HepG2 (cell line): ENCODE data around the gene RSPRY1. TPM values are rescaled to one million over a fixed set of nuclear protein-coding genes. Genes with fewer than 3 reads are reported as not detected.

Experiments used
- ATAC-seq: fragments of 200-7000 bp; cut with Tn5 transposase; 3 replicates; pipeline ENCODE4 v1.9.1; 2020; ENCODE audit warnings: mild to moderate bottlenecking, moderate library complexity
- BruUV-seq: library from RNA; stranded (reverse); fragments of 400-500 nt; replicated peaks from 2 replicates; lab custom pipeline; 2021; lab: Mats Ljungman, UMichigan
- CTCF ChIA-PET: fragments of 300-600 bp; formaldehyde crosslinking; extraction: SDS; loops from one replicate; lab custom pipeline; 2021; ENCODE audit warnings: low total read pairs, inconsistent platforms, low intra/inter-chr PET ratio; lab: Yijun Ruan, JAX
- POLR2A ChIA-PET: fragments of 350-600 bp; sonication (Branson Sonifier 250); formaldehyde crosslinking; loops from one replicate; lab custom pipeline; 2020; ENCODE audit warnings: antibody characterized with exemption, inconsistent platforms; lab: Yijun Ruan, JAX
- DNase-seq: peaks from one replicate; pipeline ENCODE4 v3.0.0-alpha.2; 2015; ENCODE audit warnings: low spot score
- FAIRE-seq: peaks from 3 replicates; lab custom pipeline; 2011; peaks lifted over from hg19 to GRCh38; lab: Jason Lieb, UNC
- H2AFZ ChIP-seq: one replicate; pipeline ENCODE4 v1.6.1; 2011; ENCODE audit warnings: low read length, inconsistent platforms
- H3K27ac ChIP-seq: fragments of 300-600 bp; 3 replicates; pipeline ENCODE4 v1.8.0; 2011; ENCODE audit warnings: mixed run types, mild to moderate bottlenecking, mixed read lengths, low read length, inconsistent platforms; ENCODE audit not compliant: insufficient read depth; ENCODE audit errors: extremely low read length
- H3K27me3 ChIP-seq, 2 experiments: fragments of 200-600 bp in 1 of 2; 2 replicates in 1 of 2; 3 replicates in 1 of 2; pipeline versions ENCODE4 v1.6.0 to v1.8.0; 2011; ENCODE audit warnings: low read length in 2 of 2, mild to moderate bottlenecking in 2 of 2, moderate library complexity in 2 of 2, inconsistent platforms in 1 of 2; ENCODE audit not compliant: insufficient read depth in 2 of 2, control insufficient read depth in 1 of 2
- H3K36me3 ChIP-seq, 2 experiments: fragments of 200-600 bp in 1 of 2; replicated peaks in 1 of 2; 2 replicates in 1 of 2; 3 replicates in 1 of 2; pipeline versions ENCODE4 v1.5.1 to v1.8.0; 2011; ENCODE audit warnings: low read length in 2 of 2, inconsistent platforms in 1 of 2; ENCODE audit not compliant: insufficient read depth in 2 of 2, control insufficient read depth in 1 of 2
- H3K4me1 ChIP-seq: 2 replicates; pipeline ENCODE4 v1.5.1; 2012; ENCODE audit warnings: low read length, inconsistent platforms; ENCODE audit not compliant: insufficient read depth
- H3K4me2 ChIP-seq: 2 replicates; pipeline ENCODE4 v1.6.0; 2011; ENCODE audit warnings: low read depth, low read length, inconsistent platforms
- H3K4me3 ChIP-seq, 3 experiments: fragments of 200-600 bp in 1 of 3; sonication (generic), shearing (Covaris generic) in 1 of 3; replicated peaks in 1 of 3; 2 replicates each; pipeline ENCODE4 v1.5.1; 2011 to 2016; ENCODE audit warnings: low read length in 3 of 3, inconsistent platforms in 2 of 3, low read depth in 2 of 3, mild to moderate bottlenecking in 2 of 3, control low read depth in 1 of 3, mixed read lengths in 1 of 3; ENCODE audit not compliant: insufficient read depth in 1 of 3
- H3K79me2 ChIP-seq: one replicate; pipeline ENCODE4 v1.6.1; 2011; ENCODE audit warnings: low read length, inconsistent platforms; ENCODE audit not compliant: insufficient read depth
- H3K9ac ChIP-seq: 2 replicates; pipeline ENCODE4 v1.6.0; 2011; ENCODE audit warnings: mild to moderate bottlenecking, low read depth, low read length, inconsistent platforms; ENCODE audit not compliant: insufficient read depth
- H3K9me3 ChIP-seq: 2 replicates; pipeline ENCODE4 v1.5.1; 2012; ENCODE audit warnings: mild to moderate bottlenecking, low read length
- H4K20me1 ChIP-seq: 2 replicates; pipeline ENCODE4 v1.6.0; 2011; ENCODE audit warnings: inconsistent platforms, mild to moderate bottlenecking, low read length, moderate library complexity; ENCODE audit not compliant: insufficient read depth
- ATF6 ChIP-seq: sonication (generic); formaldehyde crosslinking; conservative IDR thresholded peaks from 2 replicates; pipeline ENCODE4 v1.4.0; 2020; ENCODE audit warnings: missing genetic modification reagents
- MAF1 ChIP-seq: sonication (generic); formaldehyde crosslinking; IDR thresholded peaks from 2 replicates; pipeline ENCODE4 v1.5.0; 2020; ENCODE audit warnings: missing genetic modification reagents, borderline replicate concordance
- MTF2 ChIP-seq: sonication (generic); formaldehyde crosslinking; IDR thresholded peaks from 2 replicates; pipeline ENCODE4 v1.5.0; 2020; ENCODE audit warnings: missing genetic modification reagents, borderline replicate concordance
- MYPOP ChIP-seq: sonication (generic); formaldehyde crosslinking; IDR thresholded peaks from 2 replicates; pipeline ENCODE4 v1.8.1; 2023; ENCODE audit warnings: mild to moderate bottlenecking, moderate library complexity, missing genetic modification reagents
- ZBTB21 ChIP-seq: sonication (generic); formaldehyde crosslinking; IDR thresholded peaks from 2 replicates; pipeline ENCODE4 v1.4.0; 2020; ENCODE audit warnings: missing genetic modification reagents
- ZBTB3 ChIP-seq: sonication (generic); formaldehyde crosslinking; IDR thresholded peaks from 2 replicates; pipeline ENCODE4 v1.4.0; 2020; ENCODE audit warnings: low read depth, mild to moderate bottlenecking, moderate library complexity, missing genetic modification reagents, borderline replicate concordance
- ZNF329 ChIP-seq: sonication (generic); formaldehyde crosslinking; IDR thresholded peaks from 2 replicates; pipeline ENCODE4 v1.9.0; 2021; ENCODE audit warnings: low read depth, mild to moderate bottlenecking, missing genetic modification reagents
- WGBS: methylation state at CpG from one replicate; pipeline ENCODE4 v1.1.6; 2017; ENCODE audit warnings: low lambda C conversion rate; 5-methylcytosine and 5-hydroxymethylcytosine counted together
- in situ Hi-C: cut with HindIII; loops from 2 replicates; pipeline ENCODE4 v1.10.0; 2017; ENCODE audit warnings: low pct_unique_long_range_greater_than_20kb; ENCODE audit not compliant: extremely low pct_ligation_motif_present
- intact Hi-C: fragments of 100-400 bp; cut with micrococcal nuclease; formaldehyde crosslinking; loops from one replicate; pipeline ENCODE4 v1.10.0; 2022; ENCODE audit not compliant: unreplicated experiment
- polyA plus RNA-seq, 8 experiments: library from polyadenylated mRNA; depleted of rRNA in 3 of 8; stranded (reverse) in 7 of 8; unstranded in 1 of 8; fragments of >200 nt; fragmentation: Illumina TruSeq in 4 of 8; extraction: Trizol in 4 of 8; gene quantifications; 2 replicates each; pipeline versions ENCODE4 v1.2.1 to v1.2.3, GENCODE V29; 2011 to 2016; ENCODE audit warnings: low read depth in 4 of 8, missing spikeins in 1 of 8, mixed read lengths in 1 of 8; ENCODE audit not compliant: insufficient read depth in 1 of 8
- total RNA-seq, 5 experiments: library from RNA; depleted of rRNA; stranded (reverse); fragments of >200 nt; fragmentation: Illumina TruSeq; extraction: Trizol; gene quantifications; 2 replicates each; pipeline ENCODE4 v1.2.3, GENCODE V29; 2016; ENCODE audit warnings: low read depth in 1 of 5

The RSPRY1 gene
- total and polyA plus RNA-seq, 2 of the 13 experiments (the other 11 are each of a cell fraction or from before 2014, with no cell fraction given): 53.4 to 61.0 TPM

GRCh38 chr16:57213462-57213861 is 27.3 kb downstream of the RSPRY1 start:
- H3K4me1 ChIP-seq: no peaks in the 10 kb centered on the region
- ATAC-seq (no peak), DNase-seq (no peak), FAIRE-seq (no peak)
- no peak overlapping the region for H3K9ac ChIP-seq
- H2AFZ ChIP-seq: no peak overlapping the region
- H3K36me3 ChIP-seq: peaks cover 47 to 84% of the 10 kb centered on the region in 2 experiments
- no peaks in the 10 kb centered on the region for H4K20me1 ChIP-seq
- no peak overlapping the region for H3K27ac ChIP-seq
- H3K4me2 ChIP-seq: no peak overlapping the region
- 100% methylated on average over 1 of the region's 1 CpG for WGBS
- ChIA-PET POLR2A (interaction anchor here (1.1 kb wide), 1 partner anchor 28 kb away, joined by 3 read pairs; no protein-coding TSS in a partner anchor), CTCF (no interaction called here)
- no peaks in the 10 kb centered on the region for H3K27me3 ChIP-seq
- no TSS peak for BruUV-seq
- no peaks in the 10 kb centered on the region for H3K79me2 ChIP-seq
- H3K9me3 ChIP-seq: no peaks in the 10 kb centered on the region
- intact Hi-C loops: no loop called here
- TF ChIP-seq ZNF329: no peak
- TF ChIP-seq MAF1 (CRISPR knock-in tag): no peak
- TF ChIP-seq ATF6: no peak
- TF ChIP-seq ZBTB21 (CRISPR knock-in tag): no peak
- TF ChIP-seq MTF2: no peak
- TF ChIP-seq MYPOP (CRISPR knock-in tag): no peak
- no peak for TF ChIP-seq ZBTB3
- no peak overlapping the region for H3K4me3 ChIP-seq
- in situ Hi-C loops: no loop called here
